ENCODE data around the gene PPP1R37. TPM values are rescaled to one million over a fixed set of nuclear protein-coding genes. Genes with fewer than 3 reads are reported as not detected.
A peak's percentile ranks its signal among the peaks of the same experiment; 100 is the strongest.
"Not testable (repeated sequence)": the region's sequence is repeated elsewhere in the genome, so short reads cannot be mapped to it uniquely, and the experiment has no call there.

PPP1R37 gene
- total RNA-seq, 2 experiments from 2014 or later = 28.3 to 29.2 TPM

DNA sequence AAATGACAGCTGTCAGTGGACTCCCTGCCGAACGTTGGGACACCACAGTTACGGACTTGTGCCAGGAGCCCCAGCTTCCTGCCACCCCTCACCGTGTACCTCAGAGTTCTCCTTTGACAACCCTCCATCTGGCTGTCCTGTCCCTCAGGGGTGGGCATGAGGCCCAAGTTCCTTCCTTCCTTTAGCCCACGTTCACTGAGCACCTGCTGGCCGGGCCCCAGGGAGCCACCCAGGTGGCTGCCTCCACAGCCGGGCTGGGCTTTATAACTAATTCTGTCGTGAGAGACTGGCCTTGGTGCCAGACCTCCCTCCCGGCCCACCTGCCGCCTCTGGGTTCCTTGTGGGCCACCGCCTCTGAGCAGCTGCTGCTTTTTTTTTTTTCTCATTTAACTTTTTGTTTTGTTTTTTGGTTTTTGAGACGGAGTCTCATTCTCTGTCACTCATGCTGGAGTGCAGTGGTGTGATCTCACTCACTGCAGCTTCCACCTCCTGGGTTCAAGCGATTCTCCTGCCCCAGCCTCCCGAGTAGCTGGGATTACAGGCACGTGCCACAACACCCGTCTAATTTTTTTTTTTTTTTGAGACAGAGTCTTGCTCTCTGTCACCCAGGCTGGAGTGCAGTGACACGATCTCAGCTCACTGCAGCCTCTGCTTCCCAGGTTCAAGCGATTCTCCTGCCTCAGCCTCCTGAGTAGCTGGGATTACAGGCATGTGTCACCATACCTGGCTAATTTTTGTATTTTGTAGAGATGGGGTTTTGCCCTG is 25.8 kb downstream of the PPP1R37 start:
- H3K4me3 Mint-ChIP-seq = peak overlapping the region; percentile 35
- H3K36me3 Mint-ChIP-seq (ENCODE audit: low read depth); DNase-seq; H3K9me3 Mint-ChIP-seq (ENCODE audit: insufficient read depth); ATAC-seq; H3K27me3 Mint-ChIP-seq (ENCODE audit: low read depth): not testable (repeated sequence)
- CTCF ChIA-PET = interaction anchor here (0.9 to 1.6 kb wide), 4 partner anchors 25 to 68 kb away, joined by 3 to 6 read pairs (median 4); partner anchors contain the start of genes BLOC1S3 and TRAPPC6A
- POLR2A ChIA-PET = interaction anchor here (0.9 to 1.4 kb wide), 3 partner anchors 11 to 29 kb away, joined by 3 to 5 read pairs (median 4); no protein-coding TSS in a partner anchor
- peaks cover 81% of the 10 kb centered on the region for H3K4me1 Mint-ChIP-seq (ENCODE audit: low read depth)
- peak overlapping the region; percentile 86 for H3K27ac Mint-ChIP-seq

GRCh38 chr19:45119582-45119981 is 26.6 kb downstream of the PPP1R37 start:
- Mint-ChIP-seq H3K27me3 (ENCODE audit: low read depth) (no peaks in the 10 kb centered on the region), H3K36me3 (ENCODE audit: low read depth) (peaks cover 5% of the 10 kb centered on the region), H3K4me3 (no peak overlapping the region), H3K27ac (no peak overlapping the region), H3K9me3 (ENCODE audit: insufficient read depth) (no peaks in the 10 kb centered on the region), H3K4me1 (ENCODE audit: low read depth) (peaks cover 78% of the 10 kb centered on the region)
- ChIA-PET CTCF (interaction anchor here (0.8 to 1.5 kb wide), 2 partner anchors 17 to 24 kb away, joined by 3 read pairs; no protein-coding TSS in a partner anchor), POLR2A (no interaction called here)
- no peak for DNase-seq
- no peak for ATAC-seq

GRCh38 chr19:45121827-45122345 is 28.9 kb downstream of the PPP1R37 start:
- ATAC-seq (no peak), DNase-seq (peak; percentile 30)
- no peaks in the 10 kb centered on the region for H3K27me3 Mint-ChIP-seq (ENCODE audit: low read depth)
- ChIA-PET POLR2A (no interaction called here), CTCF (no interaction called here)
- H3K9me3 Mint-ChIP-seq (ENCODE audit: insufficient read depth) = no peaks in the 10 kb centered on the region
- peaks cover 70% of the 10 kb centered on the region for H3K4me1 Mint-ChIP-seq (ENCODE audit: low read depth)
- H3K36me3 Mint-ChIP-seq (ENCODE audit: low read depth) = peaks cover 5% of the 10 kb centered on the region
- H3K4me3 Mint-ChIP-seq = peak overlapping the region; percentile 7
- H3K27ac Mint-ChIP-seq = peak overlapping the region; percentile 84

GRCh38 chr19:45122832-45123231 is 29.9 kb downstream of the PPP1R37 start:
- peaks cover 5% of the 10 kb centered on the region for H3K36me3 Mint-ChIP-seq (ENCODE audit: low read depth)
- H3K27me3 Mint-ChIP-seq (ENCODE audit: low read depth) = no peaks in the 10 kb centered on the region
- peaks cover 61% of the 10 kb centered on the region for H3K4me1 Mint-ChIP-seq (ENCODE audit: low read depth)
- H3K9me3 Mint-ChIP-seq (ENCODE audit: insufficient read depth) = no peaks in the 10 kb centered on the region
- ChIA-PET POLR2A (no interaction called here), CTCF (no interaction called here)
- no peak for ATAC-seq
- no peak overlapping the region for H3K27ac Mint-ChIP-seq
- DNase-seq = no peak
- H3K4me3 Mint-ChIP-seq = no peak overlapping the region

- no peak for ATAC-seq
- Mint-ChIP-seq H3K9me3 (ENCODE audit: insufficient read depth) (no peaks in the 10 kb centered on the region), H3K27ac (no peak overlapping the region), H3K4me3 (no peak overlapping the region), H3K27me3 (ENCODE audit: low read depth) (no peaks in the 10 kb centered on the region), H3K36me3 (ENCODE audit: low read depth) (peaks cover 5% of the 10 kb centered on the region), H3K4me1 (ENCODE audit: low read depth) (peaks cover 55% of the 10 kb centered on the region)
- ChIA-PET CTCF (interaction anchor here (1.0 kb wide), 1 partner anchor 21 kb away, joined by 4 read pairs; no protein-coding TSS in a partner anchor), POLR2A (no interaction called here)
- DNase-seq = no peak
Measured at GRCh38 chr19:45123440-45123850, 30.5 kb downstream of the PPP1R37 start.

DNA sequence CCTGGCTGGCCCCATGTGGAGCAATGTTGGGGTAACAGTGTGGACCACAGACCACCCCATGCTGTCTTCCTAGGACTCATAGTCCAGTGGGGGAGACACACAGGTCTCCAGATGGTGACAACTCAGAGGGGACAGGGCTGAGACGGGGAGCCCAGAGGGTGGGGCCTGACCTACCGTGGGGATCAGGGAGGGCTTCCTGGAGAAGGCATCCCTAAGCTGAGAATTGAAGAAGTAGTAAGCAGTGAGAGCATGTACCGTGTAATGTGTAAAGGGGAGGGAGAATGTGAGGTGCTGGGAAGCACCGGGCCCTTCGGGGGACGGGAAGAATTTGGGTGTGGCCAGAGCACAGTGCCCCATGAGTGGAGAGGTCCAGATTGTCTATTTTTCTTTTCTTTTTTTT is 31.0 kb downstream of the PPP1R37 start:
- Mint-ChIP-seq H3K9me3 (ENCODE audit: insufficient read depth) (no peaks in the 10 kb centered on the region), H3K27me3 (ENCODE audit: low read depth) (no peaks in the 10 kb centered on the region), H3K36me3 (ENCODE audit: low read depth) (peaks cover 5% of the 10 kb centered on the region), H3K27ac (peak overlapping the region; percentile 40), H3K4me1 (ENCODE audit: low read depth) (peaks cover 49% of the 10 kb centered on the region), H3K4me3 (no peak overlapping the region)
- no peak for ATAC-seq
- CTCF ChIA-PET = interaction anchor here (1.0 to 3.1 kb wide), 4 partner anchors 11 to 55 kb away, joined by 4 to 18 read pairs (median 10); partner anchors contain the start of genes BLOC1S3, PPP1R37 and TRAPPC6A
- POLR2A ChIA-PET = no interaction called here
- DNase-seq = no peak

- peaks cover 40% of the 10 kb centered on the region for H3K4me1 Mint-ChIP-seq (ENCODE audit: low read depth)
- DNase-seq = no peak
- ChIA-PET CTCF (interaction anchor here (0.7 to 3.1 kb wide), 15 partner anchors 8 to 167 kb away, joined by 3 to 18 read pairs (median 4); partner anchors contain the start of genes BLOC1S3, CLASRP, PPP1R37 and TRAPPC6A), POLR2A (interaction anchor here (1.1 kb wide), 1 partner anchor 8 kb away, joined by 3 read pairs; no protein-coding TSS in a partner anchor)
- H3K4me3 Mint-ChIP-seq = no peak overlapping the region
- no peak for ATAC-seq
- H3K9me3 Mint-ChIP-seq (ENCODE audit: insufficient read depth) = no peaks in the 10 kb centered on the region
- no peaks in the 10 kb centered on the region for H3K27me3 Mint-ChIP-seq (ENCODE audit: low read depth)
- H3K27ac Mint-ChIP-seq = no peak overlapping the region
- H3K36me3 Mint-ChIP-seq (ENCODE audit: low read depth) = peaks cover 1% of the 10 kb centered on the region
Measured at GRCh38 chr19:45125360-45125759, 32.4 kb downstream of the PPP1R37 start.

DNA sequence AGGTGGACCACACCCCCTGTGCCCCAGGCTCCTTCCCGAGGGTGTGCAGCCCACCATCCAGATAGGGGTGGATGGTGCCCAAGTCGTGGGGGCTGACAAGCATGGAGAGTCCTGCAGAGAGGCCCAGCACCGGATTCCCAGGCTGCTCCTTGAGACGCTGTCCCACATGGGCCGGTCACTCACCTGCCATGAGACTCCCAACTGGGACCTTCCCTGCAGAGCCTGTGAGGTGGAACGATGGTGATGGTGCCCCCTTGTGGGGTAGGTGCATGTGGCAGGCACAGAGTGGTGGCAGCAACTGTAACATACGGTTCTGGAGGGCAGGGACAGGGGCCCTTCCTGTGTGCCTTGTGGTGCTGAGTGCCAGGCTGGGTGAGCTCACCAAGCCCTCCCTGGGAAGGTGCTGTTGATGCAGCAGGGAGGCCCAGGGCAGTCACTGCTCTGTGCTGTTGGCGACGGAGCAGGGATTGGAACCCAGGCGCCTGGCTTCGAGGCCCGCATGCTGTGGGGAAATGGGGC is 33.1 kb downstream of the PPP1R37 start:
- no peaks in the 10 kb centered on the region for H3K36me3 Mint-ChIP-seq (ENCODE audit: low read depth)
- H3K27ac Mint-ChIP-seq = no peak overlapping the region
- peaks cover 36% of the 10 kb centered on the region for H3K4me1 Mint-ChIP-seq (ENCODE audit: low read depth)
- DNase-seq = peak; percentile 82
- H3K4me3 Mint-ChIP-seq = no peak overlapping the region
- H3K27me3 Mint-ChIP-seq (ENCODE audit: low read depth) = no peaks in the 10 kb centered on the region
- no peaks in the 10 kb centered on the region for H3K9me3 Mint-ChIP-seq (ENCODE audit: insufficient read depth)
- ATAC-seq = peak; percentile 89
- POLR2A ChIA-PET = no interaction called here
- CTCF ChIA-PET = interaction anchor here (0.7 to 3.1 kb wide), 17 partner anchors 8 to 919 kb away, joined by 3 to 18 read pairs (median 4); partner anchors contain the start of genes BLOC1S3, CLASRP, PPP1R37 and TRAPPC6A

- DNase-seq (no peak), ATAC-seq (no peak)
- no peaks in the 10 kb centered on the region for H3K27me3 Mint-ChIP-seq (ENCODE audit: low read depth)
- POLR2A ChIA-PET = no interaction called here
- CTCF ChIA-PET = interaction anchor here (0.7 to 3.1 kb wide), 10 partner anchors 9 to 920 kb away, joined by 3 to 18 read pairs (median 6); partner anchors contain the start of genes BLOC1S3, CLASRP, PPP1R37 and TRAPPC6A
- peaks cover 30% of the 10 kb centered on the region for H3K4me1 Mint-ChIP-seq (ENCODE audit: low read depth)
- no peaks in the 10 kb centered on the region for H3K9me3 Mint-ChIP-seq (ENCODE audit: insufficient read depth)
- no peak overlapping the region for H3K27ac Mint-ChIP-seq
- no peak overlapping the region for H3K4me3 Mint-ChIP-seq
- no peaks in the 10 kb centered on the region for H3K36me3 Mint-ChIP-seq (ENCODE audit: low read depth)
Measured at GRCh38 chr19:45126654-45127053, 33.7 kb downstream of the PPP1R37 start.

GRCh38 chr19:45128146-45128545 is 35.2 kb downstream of the PPP1R37 start:
- ChIA-PET CTCF (no interaction called here), POLR2A (no interaction called here)
- Mint-ChIP-seq H3K4me3 (no peak overlapping the region), H3K36me3 (ENCODE audit: low read depth) (no peaks in the 10 kb centered on the region), H3K9me3 (ENCODE audit: insufficient read depth) (no peaks in the 10 kb centered on the region), H3K27me3 (ENCODE audit: low read depth) (no peaks in the 10 kb centered on the region), H3K27ac (no peak overlapping the region), H3K4me1 (ENCODE audit: low read depth) (peaks cover 15% of the 10 kb centered on the region)
- ATAC-seq (no peak), DNase-seq (no peak)

GRCh38 chr19:45128806-45129205 is 35.8 kb downstream of the PPP1R37 start:
- CTCF ChIA-PET = no interaction called here
- H3K9me3 Mint-ChIP-seq (ENCODE audit: insufficient read depth) = no peaks in the 10 kb centered on the region
- H3K36me3 Mint-ChIP-seq (ENCODE audit: low read depth) = no peaks in the 10 kb centered on the region
- no peak for DNase-seq
- H3K27ac Mint-ChIP-seq = no peak overlapping the region
- peaks cover 14% of the 10 kb centered on the region for H3K4me1 Mint-ChIP-seq (ENCODE audit: low read depth)
- no peaks in the 10 kb centered on the region for H3K27me3 Mint-ChIP-seq (ENCODE audit: low read depth)
- POLR2A ChIA-PET = no interaction called here
- no peak overlapping the region for H3K4me3 Mint-ChIP-seq
- ATAC-seq = no peak

DNA sequence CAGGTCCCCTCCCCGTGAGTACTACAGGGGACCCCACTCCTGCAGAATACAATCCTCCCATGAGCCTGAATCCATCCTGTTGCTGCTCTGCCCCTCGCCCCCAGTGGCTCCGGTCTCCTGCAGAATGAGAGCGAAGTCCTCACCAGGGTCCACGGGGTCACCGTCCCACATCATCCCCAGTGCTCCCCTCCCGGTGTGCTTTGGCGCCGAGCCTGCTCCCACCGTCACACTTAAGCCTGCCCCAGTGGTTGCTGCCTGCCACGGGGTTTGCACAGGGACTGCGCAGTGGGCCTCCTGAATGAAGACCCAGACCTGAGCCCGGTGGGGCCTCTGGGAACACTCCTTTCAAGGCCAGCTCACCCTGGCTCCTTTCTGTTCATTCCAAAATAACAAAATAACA is 37.3 kb downstream of the PPP1R37 start:
- CTCF ChIA-PET = no interaction called here
- no peak for DNase-seq
- POLR2A ChIA-PET = no interaction called here
- H3K4me1 Mint-ChIP-seq (ENCODE audit: low read depth) = peaks cover 14% of the 10 kb centered on the region
- no peaks in the 10 kb centered on the region for H3K27me3 Mint-ChIP-seq (ENCODE audit: low read depth)
- no peaks in the 10 kb centered on the region for H3K9me3 Mint-ChIP-seq (ENCODE audit: insufficient read depth)
- no peak for ATAC-seq
- no peaks in the 10 kb centered on the region for H3K36me3 Mint-ChIP-seq (ENCODE audit: low read depth)
- H3K27ac Mint-ChIP-seq = no peak overlapping the region
- H3K4me3 Mint-ChIP-seq = no peak overlapping the region

All from activated CD8-positive, alpha-beta T cell treated with anti-CD3 and anti-CD28 coated beads, Interleukin-2, amount 10 ng/mL, durations not matched to agents 7 days and 5 days (primary cell).